HG03196 (cell line): ENCODE measurements around the gene CDK5RAP1.
"Not testable (repeated sequence)": the region's sequence is repeated elsewhere in the genome, so short reads cannot be mapped to it uniquely, and the experiment has no call there.

Source experiments
- ATAC-seq: cut with Tn5 transposase; IDR thresholded peaks from one replicate; pipeline ENCODE4 v1.9.1; 2021; ENCODE audit not compliant: unreplicated experiment

CDK5RAP1 gene, protein sequence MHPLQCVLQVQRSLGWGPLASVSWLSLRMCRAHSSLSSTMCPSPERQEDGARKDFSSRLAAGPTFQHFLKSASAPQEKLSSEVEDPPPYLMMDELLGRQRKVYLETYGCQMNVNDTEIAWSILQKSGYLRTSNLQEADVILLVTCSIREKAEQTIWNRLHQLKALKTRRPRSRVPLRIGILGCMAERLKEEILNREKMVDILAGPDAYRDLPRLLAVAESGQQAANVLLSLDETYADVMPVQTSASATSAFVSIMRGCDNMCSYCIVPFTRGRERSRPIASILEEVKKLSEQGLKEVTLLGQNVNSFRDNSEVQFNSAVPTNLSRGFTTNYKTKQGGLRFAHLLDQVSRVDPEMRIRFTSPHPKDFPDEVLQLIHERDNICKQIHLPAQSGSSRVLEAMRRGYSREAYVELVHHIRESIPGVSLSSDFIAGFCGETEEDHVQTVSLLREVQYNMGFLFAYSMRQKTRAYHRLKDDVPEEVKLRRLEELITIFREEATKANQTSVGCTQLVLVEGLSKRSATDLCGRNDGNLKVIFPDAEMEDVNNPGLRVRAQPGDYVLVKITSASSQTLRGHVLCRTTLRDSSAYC

DNA sequence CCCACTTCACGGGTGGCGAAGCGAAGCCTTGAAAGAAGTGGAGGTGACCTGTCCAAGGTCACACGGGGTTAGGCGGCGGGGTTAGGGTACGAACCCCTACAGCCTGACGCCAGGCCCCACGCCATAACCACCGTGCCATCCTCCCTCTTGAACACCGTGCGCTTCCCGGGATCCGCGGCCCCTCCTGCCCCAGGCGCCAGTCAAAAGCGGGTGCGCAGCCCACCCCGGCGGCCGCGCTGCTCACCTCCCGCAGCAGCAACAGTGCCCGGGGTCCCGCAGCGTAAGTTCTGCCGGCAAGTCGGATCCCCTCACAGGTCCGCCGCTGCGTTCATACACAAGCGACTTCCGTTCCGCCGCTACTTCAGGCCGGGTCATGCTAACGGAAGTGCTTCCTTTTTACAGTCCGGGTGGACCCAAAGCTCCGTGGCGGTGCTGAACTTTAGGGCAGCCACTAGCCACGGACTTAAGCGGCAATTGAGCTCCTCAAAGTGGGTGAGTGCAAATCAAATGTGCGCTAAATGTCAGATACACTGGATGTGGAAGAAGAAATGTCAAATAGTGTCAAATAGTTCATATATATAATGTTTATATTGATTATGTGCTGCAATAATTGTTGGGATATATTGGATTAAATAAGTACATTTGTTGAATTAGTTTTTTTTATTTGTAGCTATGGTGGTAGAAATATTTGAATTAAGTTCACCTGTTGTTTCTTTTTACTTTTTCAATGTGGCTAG, at the start of gene CDK5RAP1:
Gene CDK5RAP1, minus strand, starts transcription at position 336 of the 737 bp plus-strand sequence. CDS start 4,455 bp downstream, outside the sequence.
- ATAC-seq, result peak; percentile 76

DNA sequence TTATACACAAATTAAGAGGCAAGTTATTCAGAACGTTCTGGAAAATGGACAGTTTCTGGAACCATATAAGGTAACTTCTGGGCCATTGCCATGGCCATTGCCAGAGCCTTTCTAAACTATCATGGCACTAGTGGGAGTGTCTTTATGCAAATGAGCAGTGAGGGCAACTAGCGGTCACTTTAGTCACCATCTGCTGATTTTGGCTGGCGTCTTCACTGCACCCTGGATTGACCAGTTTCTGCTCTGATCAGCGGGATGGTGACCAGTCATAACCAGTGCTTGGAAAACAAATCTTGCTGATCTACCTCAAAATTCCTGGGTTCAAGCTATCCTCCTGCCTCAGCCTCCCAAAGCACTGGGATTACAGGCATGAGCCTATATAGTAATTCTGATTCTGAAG, 49.5 kb upstream of the CDK5RAP1 start:
- ATAC-seq, result no peak

DNA sequence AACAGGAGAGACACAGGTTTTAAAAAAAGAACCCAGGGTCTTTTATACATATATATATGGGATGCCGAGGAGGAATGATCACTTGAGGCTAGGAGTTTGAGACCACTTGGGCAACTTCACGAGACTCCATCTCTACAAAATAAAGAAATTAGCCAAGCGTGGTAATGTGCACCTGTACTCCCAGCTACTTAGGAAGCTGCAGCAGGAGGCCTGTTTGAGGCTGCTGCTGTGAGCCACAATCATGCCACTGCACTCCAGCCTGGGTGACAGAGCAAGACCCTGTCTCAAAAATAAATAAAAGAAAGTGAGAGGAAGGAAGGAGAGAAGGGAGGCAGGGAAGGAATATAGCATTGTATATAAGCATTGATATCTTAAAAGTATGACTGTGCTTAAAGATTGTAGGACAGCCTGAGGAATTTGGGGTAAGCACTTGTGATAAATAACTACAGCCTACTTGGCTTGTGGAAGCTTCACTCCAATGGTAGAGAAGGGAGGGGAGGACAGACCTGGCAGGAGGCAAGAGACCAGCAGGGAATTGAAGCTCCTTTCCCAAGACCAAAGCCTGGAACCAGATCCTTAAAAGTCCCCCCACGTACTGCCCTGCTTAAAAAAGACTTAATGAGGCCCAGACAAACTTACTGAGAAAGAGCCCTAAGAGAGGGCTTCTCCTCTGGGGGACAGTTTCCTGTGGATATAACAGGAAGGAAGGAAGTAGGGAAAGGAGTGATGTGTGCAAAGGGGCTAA, 44.7 kb upstream of the CDK5RAP1 start:
- ATAC-seq, result no peak

DNA sequence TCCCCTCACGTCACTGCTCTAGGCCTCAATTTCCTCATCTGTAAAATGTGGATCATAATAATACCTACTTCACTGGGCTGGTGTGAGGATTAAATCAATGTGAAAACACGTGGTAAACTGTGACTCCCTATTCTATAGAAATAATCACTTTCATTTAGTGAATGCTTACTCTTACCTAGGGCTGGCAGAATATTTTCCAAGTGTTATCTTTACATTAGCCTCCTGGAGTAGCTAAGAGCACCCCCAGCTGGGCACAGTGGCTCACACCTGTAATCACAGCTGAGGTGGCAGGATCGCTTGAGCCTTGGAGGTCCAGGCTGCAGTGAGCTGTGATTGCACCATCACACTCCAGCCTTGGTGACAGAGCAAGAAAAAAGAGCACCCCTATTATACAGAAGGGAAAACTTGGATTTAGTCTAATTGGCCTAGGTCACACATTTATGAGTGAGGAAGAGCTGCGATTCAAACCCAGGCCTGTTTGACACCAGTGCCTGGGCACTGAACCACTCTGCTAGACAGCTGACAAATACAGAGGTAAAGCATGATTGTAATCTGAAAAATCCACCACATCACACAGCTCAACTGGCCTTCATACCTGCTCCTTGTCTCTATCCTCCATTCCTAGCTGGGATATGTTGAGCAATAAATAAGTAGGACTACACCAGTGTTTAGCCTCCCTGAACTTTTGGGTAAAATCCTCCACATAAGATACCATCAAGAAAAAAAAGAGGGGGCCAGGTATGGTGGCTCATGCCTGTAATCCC, 43.7 kb upstream of the CDK5RAP1 start:
- ATAC-seq, result no peak

DNA sequence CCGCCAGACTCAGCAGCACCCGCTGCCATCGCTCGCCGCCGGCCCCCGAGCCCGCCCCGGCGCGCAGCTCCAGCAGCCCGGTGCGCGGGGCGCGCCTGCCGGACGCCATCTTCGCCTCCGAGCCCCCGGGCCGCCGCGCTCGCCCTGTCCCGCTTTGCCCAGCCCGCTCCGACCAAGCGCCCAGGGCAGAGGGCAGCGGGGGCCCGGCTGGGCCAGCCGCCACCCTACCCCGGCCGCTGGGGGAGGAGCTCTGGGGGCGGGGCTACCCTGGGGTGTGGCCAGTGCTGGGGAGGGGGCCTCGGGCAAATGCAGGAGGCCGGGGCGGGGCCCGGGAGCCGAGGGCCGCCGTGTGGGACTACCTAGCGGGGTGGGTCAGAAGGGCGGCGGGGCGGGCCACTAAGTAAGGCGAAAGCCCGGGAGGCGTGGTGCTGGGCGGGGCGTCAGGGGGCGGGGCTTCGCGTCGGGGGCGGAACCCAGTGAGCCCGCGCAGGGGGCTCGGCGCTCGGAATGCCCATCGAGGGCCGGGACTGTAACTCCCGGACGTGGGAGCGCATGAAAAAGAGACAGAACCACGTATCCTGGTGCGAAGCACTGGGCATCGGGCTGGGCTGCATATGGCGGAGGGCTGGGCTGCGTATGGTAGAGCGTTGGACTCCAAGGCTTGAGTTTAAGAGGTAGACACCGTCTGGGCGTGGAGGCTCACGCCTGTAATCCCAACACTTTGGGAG, 42.4 kb upstream of the CDK5RAP1 start, which contains the start of gene SNTA1:
Gene SNTA1, minus strand, starts transcription at position 252 of the 728 bp plus-strand sequence. Its CDS starts 143 bp downstream, at position 109.
- ATAC-seq, result peak; percentile 63

DNA sequence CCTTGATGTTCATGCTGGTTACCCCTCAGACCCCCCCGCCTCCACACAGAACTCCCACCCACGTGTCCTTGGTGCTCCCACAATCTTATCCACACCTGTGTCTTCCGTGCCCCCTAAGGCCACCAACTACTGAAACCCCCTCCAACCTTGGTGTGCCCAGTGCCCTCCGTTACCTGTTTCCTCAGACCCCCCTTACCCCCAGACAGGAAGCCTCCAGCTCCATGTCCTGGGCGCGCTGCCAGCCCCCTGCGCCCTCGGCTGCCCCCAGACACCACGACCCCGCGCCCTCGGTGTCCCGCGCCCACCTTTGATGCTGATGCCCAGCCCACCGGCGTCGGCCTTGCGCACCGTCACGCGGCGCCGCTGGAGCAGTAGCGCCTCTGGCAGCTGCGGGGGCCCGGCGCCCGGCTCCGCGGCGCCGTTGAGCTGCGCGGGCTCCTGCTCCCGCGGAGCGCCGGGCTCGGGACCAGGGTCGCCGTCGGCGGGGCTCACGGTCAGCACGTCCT, 41.7 kb upstream of the CDK5RAP1 start:
- ATAC-seq, result no peak

DNA sequence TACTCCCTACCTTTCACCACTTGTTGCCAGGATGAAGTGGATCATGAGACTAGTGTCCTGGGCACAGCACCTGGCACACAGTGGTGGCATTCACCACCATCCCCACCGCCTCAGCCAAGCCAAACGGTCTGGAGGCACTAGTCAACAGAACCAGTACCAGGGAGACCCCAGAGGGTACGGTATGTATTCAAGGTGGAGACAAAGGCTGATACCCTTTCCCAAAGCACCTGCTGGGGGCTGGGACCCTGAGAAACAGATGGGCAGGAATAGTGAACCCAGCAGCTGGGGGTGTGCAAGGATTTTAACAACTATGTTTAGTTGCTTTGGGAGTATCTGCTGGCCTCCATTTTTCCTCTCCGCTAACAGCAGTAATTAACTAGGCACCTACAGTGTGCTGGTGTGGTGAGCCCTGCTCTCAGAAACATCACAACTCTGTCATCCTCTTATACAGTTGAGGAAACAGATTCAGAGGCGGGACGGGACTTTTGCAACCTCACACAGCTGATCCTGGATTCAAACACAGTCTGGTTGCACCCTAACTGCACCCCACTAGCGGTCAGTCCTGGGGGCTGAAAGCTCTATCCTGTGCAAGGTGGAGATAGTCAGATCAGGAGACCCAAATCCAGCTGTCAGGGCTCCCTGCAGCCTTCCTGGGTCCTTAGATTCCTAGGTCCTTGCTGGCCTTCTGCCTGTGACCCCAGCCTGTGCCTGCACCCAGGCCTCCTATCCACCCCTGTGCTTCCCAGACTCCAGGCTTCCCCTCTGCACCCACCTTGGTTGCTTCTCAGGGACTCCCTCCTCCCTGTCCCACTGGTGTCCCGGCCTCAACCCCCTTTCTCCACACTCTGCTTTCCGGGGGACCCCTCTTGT, 41.1 kb upstream of the CDK5RAP1 start:
- ATAC-seq, result no peak

DNA sequence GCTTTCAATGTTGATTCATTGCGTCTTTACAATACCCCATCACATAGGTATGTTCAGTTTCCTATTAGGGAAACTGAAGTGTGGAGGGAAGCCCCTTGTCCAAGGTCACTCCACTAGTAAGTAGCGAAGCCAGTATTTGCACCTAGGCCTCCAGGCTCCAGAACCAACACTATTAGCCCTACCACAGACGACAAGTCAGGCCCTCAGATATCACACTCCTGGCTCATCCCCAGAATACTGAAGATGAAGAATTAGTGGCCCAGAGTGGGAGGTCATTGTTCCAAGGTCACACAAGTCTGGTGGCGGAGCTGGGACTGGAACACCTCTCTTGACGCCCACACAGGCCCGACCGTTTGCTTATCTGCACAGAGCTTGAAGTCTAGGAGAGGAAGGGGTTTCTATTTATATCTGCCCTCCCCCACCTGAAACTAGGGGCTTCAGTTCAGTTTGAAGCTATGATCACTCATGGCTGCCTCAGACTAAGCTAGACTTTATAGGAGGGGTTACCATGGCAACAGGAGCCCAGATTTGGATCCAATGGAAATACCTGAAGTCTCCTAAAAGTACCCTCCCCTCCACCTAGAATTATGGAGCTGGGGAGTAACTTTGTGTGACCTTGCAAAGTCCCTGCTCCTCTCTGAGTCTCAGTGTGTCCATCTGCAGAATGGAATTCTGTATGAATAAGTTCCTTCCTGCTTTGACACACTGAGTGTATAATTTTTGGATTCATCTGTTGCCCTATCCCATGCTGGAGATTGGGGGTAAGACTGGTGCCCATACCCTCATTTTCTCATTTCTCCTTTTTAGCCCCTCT, 40.0 kb upstream of the CDK5RAP1 start:
- ATAC-seq, result no peak

DNA sequence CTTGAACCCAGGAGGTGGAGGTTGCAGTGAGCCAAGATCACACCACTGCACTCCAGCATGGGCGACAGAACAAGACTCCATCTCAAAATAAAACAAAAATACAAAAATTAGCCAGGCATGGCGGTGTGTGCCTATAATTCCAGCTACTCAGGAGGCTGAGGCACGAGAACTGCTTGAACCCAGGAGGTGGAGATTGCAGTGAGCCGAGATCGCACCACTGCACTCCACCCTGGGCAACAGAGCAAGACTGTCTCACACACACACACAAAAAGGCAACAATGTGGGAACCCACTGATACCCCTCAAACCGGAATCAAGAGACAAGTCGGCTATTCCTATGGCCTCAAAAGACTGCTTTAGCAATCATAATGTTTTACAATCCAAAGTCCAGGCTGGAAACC, 39.2 kb upstream of the CDK5RAP1 start:
- not testable (repeated sequence) for ATAC-seq

DNA sequence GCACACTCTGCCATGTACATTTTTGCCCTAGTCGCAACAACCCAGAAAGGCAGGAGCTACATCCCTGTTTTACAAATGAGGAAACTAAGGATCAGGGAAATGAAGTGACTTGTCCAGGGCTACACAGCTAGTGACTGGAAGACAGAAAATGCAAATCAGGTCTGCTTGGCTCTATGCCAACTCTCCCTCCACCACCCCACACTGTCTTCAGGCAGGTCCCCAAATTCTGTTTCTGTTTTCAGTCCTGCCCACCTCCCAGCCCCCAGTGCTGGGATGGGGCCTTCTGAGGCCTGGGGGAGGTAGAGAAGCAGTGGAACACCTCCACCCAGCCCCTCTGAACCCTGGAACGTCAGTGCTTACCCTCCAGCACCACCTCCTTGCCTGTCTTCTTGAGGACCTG, 37.2 kb upstream of the CDK5RAP1 start:
- no peak for ATAC-seq

DNA sequence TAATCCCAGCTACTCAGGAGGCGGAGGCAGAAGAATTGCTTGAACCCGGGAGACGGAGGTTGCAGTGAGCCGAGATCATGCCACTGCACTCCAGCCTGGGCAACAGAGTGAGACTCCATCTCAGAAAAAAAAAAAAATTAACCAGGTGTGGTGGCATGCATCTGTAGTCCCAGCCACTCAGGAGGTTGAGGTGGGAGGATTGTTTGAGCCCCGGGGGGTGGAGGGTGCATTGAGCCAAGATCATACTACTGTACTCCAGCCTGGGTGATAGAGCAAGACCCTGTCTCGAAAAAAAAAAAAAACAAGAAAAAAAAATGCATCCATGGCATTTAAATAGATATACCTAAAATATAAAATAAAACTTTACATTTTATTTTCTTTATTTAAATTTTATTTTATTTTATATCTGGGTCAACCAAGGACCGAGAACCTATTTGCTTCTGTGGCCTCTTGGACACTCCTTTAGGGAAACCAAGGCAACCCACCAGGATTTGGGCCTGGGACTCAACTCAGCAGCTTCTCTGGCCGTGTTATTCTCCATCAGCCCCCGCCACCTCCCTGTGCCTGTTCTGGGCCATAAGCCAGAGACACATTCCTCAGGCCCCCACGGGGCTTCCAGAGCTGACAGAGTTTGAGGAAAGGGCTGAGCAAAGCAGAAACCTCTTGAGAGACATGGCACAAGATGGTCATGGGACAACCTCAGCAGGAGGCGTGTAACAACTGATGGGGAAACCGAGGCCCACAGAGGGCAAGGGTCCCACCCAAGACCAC, 36.0 kb upstream of the CDK5RAP1 start:
- ATAC-seq, result no peak

DNA sequence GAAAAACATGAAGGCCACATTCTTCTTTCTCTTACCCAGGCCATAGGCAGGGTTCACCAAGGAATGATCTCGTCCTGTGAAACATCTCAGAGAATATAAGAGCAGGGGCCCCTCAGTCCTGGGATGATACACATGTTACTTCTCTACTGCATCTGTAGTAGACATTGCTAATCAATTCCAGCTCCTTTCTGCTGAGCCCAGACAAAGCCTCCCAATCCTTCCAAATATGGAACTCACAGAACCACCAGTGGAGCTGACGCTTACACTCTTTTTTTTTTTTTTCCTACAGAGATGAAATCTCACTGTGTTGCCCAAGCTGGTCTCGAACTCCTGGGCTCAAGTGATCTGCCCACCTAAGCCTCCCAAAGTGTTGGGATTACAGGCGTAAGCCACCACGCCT, 33.1 kb upstream of the CDK5RAP1 start:
- no peak for ATAC-seq

DNA sequence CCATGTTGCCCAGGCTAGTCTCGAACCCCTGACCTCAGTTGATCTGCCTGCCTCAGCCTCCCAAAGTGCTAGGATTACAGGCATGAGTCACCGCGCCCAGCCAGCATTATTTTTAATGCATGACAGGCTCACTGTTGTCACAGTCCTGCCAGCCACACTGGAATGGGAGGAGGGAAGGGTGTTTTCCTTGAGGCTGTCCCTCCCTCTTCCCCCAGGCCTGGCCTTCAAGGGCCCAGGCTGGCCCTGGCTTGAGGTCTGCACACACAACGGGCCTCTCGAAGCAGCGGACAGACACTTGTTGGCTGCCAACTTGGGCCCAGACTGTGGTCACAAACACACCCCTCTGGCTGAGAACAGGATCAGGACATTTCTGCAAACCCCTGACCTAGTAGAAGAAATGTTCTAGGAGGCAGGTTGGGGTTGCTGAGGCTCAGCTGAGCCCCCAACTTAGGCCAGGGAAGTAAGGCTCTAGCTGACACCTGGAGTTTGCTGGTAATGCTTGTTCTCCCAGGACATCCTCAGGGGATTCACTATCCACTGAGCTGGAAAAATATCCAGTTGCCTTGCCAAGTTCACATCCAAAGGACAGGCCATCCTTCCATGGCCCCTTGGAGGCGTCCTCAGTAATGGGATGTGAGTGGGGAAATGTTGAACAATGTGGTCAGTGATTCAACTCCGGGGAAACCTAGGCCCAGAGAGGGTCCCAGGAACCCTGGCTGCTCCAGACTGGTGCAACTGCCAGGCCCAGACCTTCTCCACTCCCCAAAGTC, 32.3 kb upstream of the CDK5RAP1 start:
- ATAC-seq, result no peak

DNA sequence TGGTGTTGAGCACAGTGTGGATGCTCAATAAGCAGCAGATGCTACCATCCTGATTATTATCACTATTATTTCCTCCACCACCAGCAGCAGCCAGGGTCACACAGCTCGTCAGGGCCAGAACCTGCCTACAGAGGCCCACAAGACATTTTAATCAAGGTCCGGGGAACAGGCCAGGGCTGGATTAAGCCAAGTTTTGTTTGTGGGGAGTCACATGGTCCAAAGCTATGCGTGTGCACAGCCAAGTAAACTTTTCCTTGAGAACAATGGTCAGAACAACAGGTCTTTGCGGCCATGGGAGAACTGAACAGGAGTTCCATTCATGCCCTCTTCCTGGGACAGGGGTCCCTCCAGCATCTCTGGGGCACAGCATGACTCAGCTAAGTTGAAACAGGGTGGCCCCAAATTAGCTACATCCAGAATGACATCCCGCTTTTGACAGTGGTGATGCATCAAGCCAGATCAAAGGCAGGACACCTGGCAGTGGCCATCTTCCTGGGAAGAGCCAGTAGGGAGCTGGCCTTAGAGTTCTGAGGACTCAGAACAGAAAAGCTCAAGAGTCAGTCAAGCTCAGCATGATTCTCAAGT, 30.6 kb upstream of the CDK5RAP1 start:
- ATAC-seq, result no peak

DNA sequence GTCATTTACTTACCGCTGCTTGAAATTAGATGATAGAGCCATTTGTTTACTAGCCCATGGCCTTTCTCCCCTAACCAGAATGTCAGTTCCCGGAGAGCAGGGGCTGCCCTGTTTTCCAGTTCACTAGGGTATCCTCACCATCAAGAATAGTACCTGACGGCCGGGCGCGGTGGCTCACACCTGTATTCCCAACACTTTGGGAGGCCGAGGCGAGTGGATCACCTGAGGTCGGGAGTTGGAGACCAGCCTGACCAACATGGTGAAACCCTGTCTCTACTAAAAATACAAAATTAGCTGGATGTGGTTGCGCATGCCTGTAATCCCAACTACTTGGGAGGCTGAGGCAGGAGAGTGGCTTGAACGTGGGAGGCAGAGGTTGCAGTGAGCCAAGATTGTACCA, 22.6 kb upstream of the CDK5RAP1 start:
- ATAC-seq, result not testable (repeated sequence)
